SU-DHL-6 (cell line): ENCODE data around the gene MFNG.

Experiments used
- H2AFZ ChIP-seq: fragments of 200-600 bp; sonication (generic); 2 replicates; pipeline ENCODE4 v1.6.1; 2014; ENCODE audit warnings: low read depth, mild to moderate bottlenecking, moderate library complexity, mixed read lengths, antibody characterized with exemption, low read length; ENCODE audit not compliant: severe bottlenecking
- H3F3A ChIP-seq: fragments of 200-600 bp; shearing (Covaris generic); 2 replicates; pipeline ENCODE4 v1.6.0; 2016; ENCODE audit warnings: antibody characterized with exemption, mild to moderate bottlenecking; ENCODE audit not compliant: insufficient read depth
- H3K27ac ChIP-seq: fragments of 200-600 bp; sonication (generic); 2 replicates; pipeline ENCODE4 v1.5.1; 2016; ENCODE audit warnings: low read depth, mild to moderate bottlenecking, low read length, moderate library complexity, mixed read lengths
- H3K27me3 ChIP-seq: fragments of 200-600 bp; sonication (generic), shearing (Covaris generic); 2 replicates; pipeline ENCODE4 v1.6.0; 2014; ENCODE audit warnings: mild to moderate bottlenecking, low read length
- H3K36me3 ChIP-seq: fragments of 200-600 bp; sonication (generic); 2 replicates; pipeline ENCODE4 v1.6.1; 2014; ENCODE audit warnings: mild to moderate bottlenecking, low read length, mixed read lengths
- H3K4me2 ChIP-seq: fragments of 300-600, 200-600 bp; shearing (Covaris generic), sonication (generic); 2 replicates; pipeline ENCODE4 v1.6.0; 2014; ENCODE audit warnings: low read length, low read depth, mild to moderate bottlenecking; ENCODE audit not compliant: poor library complexity, severe bottlenecking
- H3K4me3 ChIP-seq: fragments of 200-600 bp; sonication (generic); 2 replicates; pipeline ENCODE4 v1.5.1; 2014; ENCODE audit warnings: antibody characterized with exemption, low read length, mild to moderate bottlenecking, mixed read lengths; ENCODE audit not compliant: insufficient read depth, poor library complexity, severe bottlenecking
- H3K79me2 ChIP-seq: fragments of 200-600 bp; sonication (generic); 2 replicates; pipeline ENCODE4 v1.6.1; 2014; ENCODE audit warnings: mild to moderate bottlenecking, low read length, moderate library complexity; ENCODE audit not compliant: insufficient read depth
- H3K9ac ChIP-seq: fragments of 200-600 bp; sonication (generic); 2 replicates; pipeline ENCODE4 v1.7.0; 2014; ENCODE audit warnings: mild to moderate bottlenecking, low read length
- H3K9me2 ChIP-seq: fragments of 200-600 bp; sonication (generic); replicated peaks from 2 replicates; pipeline ENCODE4 v1.6.1; 2014; ENCODE audit warnings: low read length; ENCODE audit not compliant: insufficient read depth
- H3K9me3 ChIP-seq: fragments of 200-600 bp; sonication (generic); 2 replicates; pipeline ENCODE4 v1.6.1; 2014; ENCODE audit warnings: low read length, mixed read lengths; ENCODE audit not compliant: insufficient read depth
- H4K20me1 ChIP-seq: fragments of 200-600 bp; sonication (generic); 2 replicates; pipeline ENCODE4 v1.6.1; 2014; ENCODE audit warnings: low read depth, mild to moderate bottlenecking, antibody characterized with exemption, low read length, moderate library complexity, mixed read lengths
- CTCF ChIP-seq: fragments of 200-600 bp; sonication (generic); IDR thresholded peaks from one replicate; pipeline ENCODE4 v1.5.1; 2017; ENCODE audit warnings: antibody characterized with exemption, mild to moderate bottlenecking, low read length, moderate library complexity; ENCODE audit not compliant: insufficient read depth, poor library complexity, severe bottlenecking
- EZH2phosphoT487 ChIP-seq: fragments of 200-600 bp; sonication (generic), shearing (Covaris generic); conservative IDR thresholded peaks from 2 replicates; pipeline ENCODE4 v1.6.1; 2018; ENCODE audit warnings: mild to moderate bottlenecking, antibody characterized with exemption, low read length, moderate library complexity, mixed read lengths

Gene MFNG

GRCh38 chr22:37457093-37457893 lies 28.9 kb downstream of the MFNG start:
- no peak overlapping the region for H3K4me2 ChIP-seq
- no peaks in the 10 kb centered on the region for H3K27me3 ChIP-seq
- no peaks in the 10 kb centered on the region for H3F3A ChIP-seq
- no peaks in the 10 kb centered on the region for H3K79me2 ChIP-seq
- no peaks in the 10 kb centered on the region for H3K9me2 ChIP-seq
- H4K20me1 ChIP-seq: no peaks in the 10 kb centered on the region
- H3K9ac ChIP-seq: no peak overlapping the region
- no peaks in the 10 kb centered on the region for H3K9me3 ChIP-seq
- no peak overlapping the region for H2AFZ ChIP-seq
- no peak for TF ChIP-seq EZH2phosphoT487
- TF ChIP-seq CTCF: peak; percentile 94
- H3K27ac ChIP-seq: no peak overlapping the region
- no peak overlapping the region for H3K4me3 ChIP-seq
- no peaks in the 10 kb centered on the region for H3K36me3 ChIP-seq

DNA sequence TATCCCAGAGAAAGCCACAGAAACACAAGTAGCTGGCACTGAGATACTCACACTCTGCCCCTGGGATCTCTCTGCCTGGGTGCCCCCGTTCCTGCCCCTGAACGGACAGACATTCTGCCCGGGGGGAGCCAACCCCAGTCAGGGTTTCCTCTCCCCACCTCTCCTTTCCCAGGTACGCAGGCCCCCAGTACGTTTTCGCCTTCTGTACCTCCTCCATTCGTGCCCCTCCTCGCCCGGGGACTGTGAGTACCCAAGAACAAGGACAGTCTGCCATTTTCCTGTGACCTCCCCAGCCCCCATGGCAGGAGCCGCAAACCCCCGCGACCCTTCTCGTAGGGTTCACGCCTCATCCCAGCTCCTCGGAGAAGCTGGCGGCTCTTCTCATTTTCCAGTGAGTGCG lies 29.8 kb downstream of the MFNG start:
- Histone ChIP-seq H3K79me2 (no peaks in the 10 kb centered on the region), H3K27ac (no peak overlapping the region), H3K9me2 (no peaks in the 10 kb centered on the region), H3K9me3 (no peaks in the 10 kb centered on the region), H2AFZ (no peak overlapping the region), H4K20me1 (no peaks in the 10 kb centered on the region), H3K27me3 (no peaks in the 10 kb centered on the region), H3K9ac (no peak overlapping the region), H3K4me3 (no peak overlapping the region), H3F3A (no peaks in the 10 kb centered on the region), H3K36me3 (no peaks in the 10 kb centered on the region), H3K4me2 (no peak overlapping the region)
- TF ChIP-seq CTCF: no peak
- TF ChIP-seq EZH2phosphoT487: no peak

- H3F3A ChIP-seq: no peaks in the 10 kb centered on the region
- H3K4me2 ChIP-seq: no peak overlapping the region
- H3K9me3 ChIP-seq: no peaks in the 10 kb centered on the region
- no peaks in the 10 kb centered on the region for H3K27me3 ChIP-seq
- no peak for TF ChIP-seq CTCF
- no peak for TF ChIP-seq EZH2phosphoT487
- H3K27ac ChIP-seq: no peak overlapping the region
- H3K9me2 ChIP-seq: no peaks in the 10 kb centered on the region
- no peak overlapping the region for H3K9ac ChIP-seq
- no peaks in the 10 kb centered on the region for H3K36me3 ChIP-seq
- H4K20me1 ChIP-seq: no peaks in the 10 kb centered on the region
- no peak overlapping the region for H3K4me3 ChIP-seq
- no peaks in the 10 kb centered on the region for H3K79me2 ChIP-seq
- no peak overlapping the region for H2AFZ ChIP-seq
Observed at GRCh38 chr22:37455896-37456295, 30.3 kb downstream of the MFNG start.
